HEK293 (cell line): ENCODE results near the gene EEF1A2.

Experiments used
- GFI1B ChIP-seq: fragments of 450-650 bp; formaldehyde crosslinking; IDR thresholded peaks from 2 replicates; pipeline ENCODE4 v1.5.1; 2016; ENCODE audit warnings: missing biosample characterization, missing genetic modification characterization
- HOXC10 ChIP-seq: sonication (generic); formaldehyde crosslinking; IDR thresholded peaks from 2 replicates; pipeline ENCODE4 v1.8.1; 2023; ENCODE audit warnings: mild to moderate bottlenecking, missing genetic modification reagents
- HOXD13 ChIP-seq: sonication (generic); formaldehyde crosslinking; IDR thresholded peaks from 2 replicates; pipeline ENCODE4 v1.8.0; 2022; ENCODE audit warnings: missing genetic modification reagents, borderline replicate concordance
- KLF16 ChIP-seq: fragments of 450-650 bp; formaldehyde crosslinking; IDR thresholded peaks from 2 replicates; pipeline ENCODE4 v1.5.1; 2017; ENCODE audit warnings: missing biosample characterization, missing genetic modification characterization
- KLF9 ChIP-seq: fragments of 450-650 bp; formaldehyde crosslinking; IDR thresholded peaks from 2 replicates; pipeline ENCODE4 v1.5.1; 2016; ENCODE audit warnings: missing biosample characterization, missing genetic modification characterization, low read depth
- MZF1 ChIP-seq: fragments of 450-650 bp; formaldehyde crosslinking; IDR thresholded peaks from 2 replicates; pipeline ENCODE4 v1.5.1; 2017; ENCODE audit warnings: missing biosample characterization, missing genetic modification characterization, borderline replicate concordance
- ZBTB8A ChIP-seq: fragments of 450-650 bp; formaldehyde crosslinking; IDR thresholded peaks from 2 replicates; pipeline ENCODE4 v1.5.1; 2016; ENCODE audit warnings: missing biosample characterization, missing genetic modification characterization
- ZNF155 ChIP-seq: fragments of 450-650 bp; formaldehyde crosslinking; IDR thresholded peaks from 2 replicates; pipeline ENCODE4 v1.5.1; 2016; ENCODE audit warnings: missing biosample characterization, missing genetic modification characterization
- ZNF202 ChIP-seq: fragments of 450-650 bp; formaldehyde crosslinking; IDR thresholded peaks from 2 replicates; pipeline ENCODE4 v1.5.1; 2016; ENCODE audit warnings: missing biosample characterization, missing genetic modification characterization, borderline replicate concordance
- ZNF214 ChIP-seq: fragments of 450-650 bp; formaldehyde crosslinking; IDR thresholded peaks from 2 replicates; pipeline ENCODE4 v1.5.1; 2017; ENCODE audit warnings: missing biosample characterization, mild to moderate bottlenecking, missing genetic modification characterization, borderline replicate concordance
- ZNF302 ChIP-seq: fragments of 450-650 bp; formaldehyde crosslinking; IDR thresholded peaks from 2 replicates; pipeline ENCODE4 v1.5.1; 2016; ENCODE audit warnings: missing biosample characterization, missing genetic modification characterization, low read depth
- ZNF366 ChIP-seq: fragments of 450-650 bp; formaldehyde crosslinking; conservative IDR thresholded peaks from 2 replicates; pipeline ENCODE4 v1.5.1; 2016; ENCODE audit warnings: missing biosample characterization, missing genetic modification characterization
- ZNF391 ChIP-seq: fragments of 450-650 bp; formaldehyde crosslinking; IDR thresholded peaks from 2 replicates; pipeline ENCODE4 v1.5.1; 2016; ENCODE audit warnings: low read depth, missing biosample characterization, missing genetic modification characterization, borderline replicate concordance
- ZNF510 ChIP-seq: fragments of 450-650 bp; formaldehyde crosslinking; IDR thresholded peaks from 2 replicates; pipeline ENCODE4 v1.5.1; 2018; ENCODE audit warnings: mild to moderate bottlenecking, missing genetic modification characterization, missing biosample characterization; ENCODE audit not compliant: insufficient replicate concordance
- ZNF544 ChIP-seq: fragments of 450-650 bp; formaldehyde crosslinking; IDR thresholded peaks from 2 replicates; pipeline ENCODE4 v1.5.0; 2017; ENCODE audit warnings: missing biosample characterization, missing genetic modification characterization
- ZNF585B ChIP-seq: fragments of 450-650 bp; formaldehyde crosslinking; IDR thresholded peaks from 2 replicates; pipeline ENCODE4 v1.5.1; 2016; ENCODE audit warnings: missing biosample characterization, missing genetic modification characterization
- ZNF600 ChIP-seq: fragments of 450-650 bp; formaldehyde crosslinking; IDR thresholded peaks from 2 replicates; pipeline ENCODE4 v1.5.1; 2016; ENCODE audit warnings: missing biosample characterization, missing genetic modification characterization
- ZNF610 ChIP-seq: fragments of 450-650 bp; formaldehyde crosslinking; IDR thresholded peaks from 2 replicates; pipeline ENCODE4 v1.5.1; 2016; ENCODE audit warnings: missing biosample characterization, missing genetic modification characterization, borderline replicate concordance
- TF ChIP-seq, protein P1 (sequence below): fragments of 450-650 bp; formaldehyde crosslinking; IDR thresholded peaks from 2 replicates; pipeline ENCODE4 v1.5.1; 2016; ENCODE audit warnings: missing biosample characterization, missing genetic modification characterization, low read depth
- TF ChIP-seq, protein P2 (sequence below): fragments of 450-650 bp; formaldehyde crosslinking; IDR thresholded peaks from 2 replicates; pipeline ENCODE4 v1.5.1; 2017; ENCODE audit warnings: missing biosample characterization, missing genetic modification characterization
- TF ChIP-seq, protein P3 (sequence below): fragments of 450-650 bp; formaldehyde crosslinking; IDR thresholded peaks from 2 replicates; pipeline ENCODE4 v1.5.1; 2016; ENCODE audit warnings: missing biosample characterization, missing genetic modification characterization
- TF ChIP-seq, protein P4 (sequence below): fragments of 450-650 bp; formaldehyde crosslinking; IDR thresholded peaks from 2 replicates; pipeline ENCODE4; 2016; ENCODE audit warnings: missing biosample characterization, missing genetic modification characterization
- TF ChIP-seq, protein P5 (sequence below): fragments of 450-650 bp; IDR thresholded peaks from 2 replicates; pipeline ENCODE4 v1.5.1; 2018; ENCODE audit warnings: missing biosample characterization, missing genetic modification characterization
- TF ChIP-seq, protein P6 (sequence below): fragments of 450-650 bp; formaldehyde crosslinking; conservative IDR thresholded peaks from 2 replicates; pipeline ENCODE4 v1.5.1; 2016; ENCODE audit warnings: low read depth, missing biosample characterization, missing genetic modification characterization
- TF ChIP-seq, protein P7 (sequence below): fragments of 450-650 bp; formaldehyde crosslinking; IDR thresholded peaks from 2 replicates; pipeline ENCODE4 v1.5.1; 2017; ENCODE audit warnings: missing biosample characterization, missing genetic modification characterization

The EEF1A2 gene

DNA sequence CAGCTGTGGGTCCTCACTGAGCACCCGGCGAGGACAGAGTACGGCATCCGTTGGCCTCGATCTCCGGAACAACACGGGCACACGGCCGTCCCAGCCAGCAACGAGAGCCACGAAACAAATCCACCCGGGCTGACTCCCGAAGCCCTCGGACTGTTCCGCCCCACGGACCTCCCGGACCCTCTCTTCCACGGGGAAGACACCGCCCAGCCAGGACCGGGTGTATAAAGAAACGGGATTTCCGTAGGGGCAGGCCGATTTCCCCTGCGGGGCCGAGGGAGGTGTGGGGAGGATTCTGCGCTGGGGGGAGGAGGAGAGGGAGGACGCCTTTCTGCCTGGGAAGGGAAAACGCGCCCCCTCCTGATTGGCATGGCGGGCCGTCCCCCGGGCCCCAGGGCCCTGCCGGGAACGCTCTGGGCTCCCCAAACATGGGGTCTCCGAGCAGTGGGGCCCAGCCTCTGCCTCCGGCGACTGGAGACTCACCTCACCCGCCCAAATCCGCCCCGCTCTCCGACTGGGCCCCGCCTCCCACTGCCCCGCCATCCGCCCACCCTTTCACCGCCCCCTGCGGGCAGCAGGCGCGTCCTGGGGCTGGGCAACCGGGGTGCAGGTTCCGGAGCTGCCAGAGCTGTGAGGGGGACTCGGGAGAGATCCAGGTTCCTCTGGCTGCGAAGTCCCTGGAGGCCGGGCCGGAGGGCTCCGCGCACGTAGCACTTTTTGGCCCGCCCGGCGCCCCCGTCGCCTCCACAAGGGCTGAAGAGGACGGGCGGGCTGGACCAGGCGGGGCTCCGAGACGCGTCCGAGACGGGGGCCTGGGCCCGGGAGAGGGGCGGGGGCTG lies 21.0 kb upstream of the EEF1A2 start (continued):
- TF ChIP-seq, protein P1, sequence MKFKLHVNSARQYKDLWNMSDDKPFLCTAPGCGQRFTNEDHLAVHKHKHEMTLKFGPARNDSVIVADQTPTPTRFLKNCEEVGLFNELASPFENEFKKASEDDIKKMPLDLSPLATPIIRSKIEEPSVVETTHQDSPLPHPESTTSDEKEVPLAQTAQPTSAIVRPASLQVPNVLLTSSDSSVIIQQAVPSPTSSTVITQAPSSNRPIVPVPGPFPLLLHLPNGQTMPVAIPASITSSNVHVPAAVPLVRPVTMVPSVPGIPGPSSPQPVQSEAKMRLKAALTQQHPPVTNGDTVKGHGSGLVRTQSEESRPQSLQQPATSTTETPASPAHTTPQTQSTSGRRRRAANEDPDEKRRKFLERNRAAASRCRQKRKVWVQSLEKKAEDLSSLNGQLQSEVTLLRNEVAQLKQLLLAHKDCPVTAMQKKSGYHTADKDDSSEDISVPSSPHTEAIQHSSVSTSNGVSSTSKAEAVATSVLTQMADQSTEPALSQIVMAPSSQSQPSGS (tag by site-specific recombination): no peak
- TF ChIP-seq ZNF366 (tag by site-specific recombination) (peak; percentile 28; the same call in 1 of the 2 replicates), KLF9 (tag by site-specific recombination) (peak; percentile 80), ZNF202 (tag by site-specific recombination) (no peak), ZNF214 (tag by site-specific recombination) (no peak), ZNF155 (no peak), GFI1B (tag by site-specific recombination) (no peak), ZNF391 (tag by site-specific recombination) (no peak), HOXC10 (CRISPR knock-in tag) (no peak), KLF16 (tag by site-specific recombination) (peak; percentile 97; the same call in 1 of the 2 replicates), ZNF510 (tag by site-specific recombination) (no peak), ZBTB8A (tag by site-specific recombination) (peak; percentile 100), ZNF600 (0 out of 2 replicates have a peak, but pooled peaks have one; percentile 5), ZNF544 (tag by site-specific recombination) (no peak), HOXD13 (CRISPR knock-in tag) (no peak), MZF1 (tag by site-specific recombination) (no peak), ZNF610 (tag by site-specific recombination) (no peak), ZNF302 (tag by site-specific recombination) (no peak), ZNF585B (no peak)
- TF ChIP-seq, protein P2, sequence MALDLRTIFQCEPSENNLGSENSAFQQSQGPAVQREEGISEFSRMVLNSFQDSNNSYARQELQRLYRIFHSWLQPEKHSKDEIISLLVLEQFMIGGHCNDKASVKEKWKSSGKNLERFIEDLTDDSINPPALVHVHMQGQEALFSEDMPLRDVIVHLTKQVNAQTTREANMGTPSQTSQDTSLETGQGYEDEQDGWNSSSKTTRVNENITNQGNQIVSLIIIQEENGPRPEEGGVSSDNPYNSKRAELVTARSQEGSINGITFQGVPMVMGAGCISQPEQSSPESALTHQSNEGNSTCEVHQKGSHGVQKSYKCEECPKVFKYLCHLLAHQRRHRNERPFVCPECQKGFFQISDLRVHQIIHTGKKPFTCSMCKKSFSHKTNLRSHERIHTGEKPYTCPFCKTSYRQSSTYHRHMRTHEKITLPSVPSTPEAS (tag by site-specific recombination): no peak
- TF ChIP-seq, protein P3, sequence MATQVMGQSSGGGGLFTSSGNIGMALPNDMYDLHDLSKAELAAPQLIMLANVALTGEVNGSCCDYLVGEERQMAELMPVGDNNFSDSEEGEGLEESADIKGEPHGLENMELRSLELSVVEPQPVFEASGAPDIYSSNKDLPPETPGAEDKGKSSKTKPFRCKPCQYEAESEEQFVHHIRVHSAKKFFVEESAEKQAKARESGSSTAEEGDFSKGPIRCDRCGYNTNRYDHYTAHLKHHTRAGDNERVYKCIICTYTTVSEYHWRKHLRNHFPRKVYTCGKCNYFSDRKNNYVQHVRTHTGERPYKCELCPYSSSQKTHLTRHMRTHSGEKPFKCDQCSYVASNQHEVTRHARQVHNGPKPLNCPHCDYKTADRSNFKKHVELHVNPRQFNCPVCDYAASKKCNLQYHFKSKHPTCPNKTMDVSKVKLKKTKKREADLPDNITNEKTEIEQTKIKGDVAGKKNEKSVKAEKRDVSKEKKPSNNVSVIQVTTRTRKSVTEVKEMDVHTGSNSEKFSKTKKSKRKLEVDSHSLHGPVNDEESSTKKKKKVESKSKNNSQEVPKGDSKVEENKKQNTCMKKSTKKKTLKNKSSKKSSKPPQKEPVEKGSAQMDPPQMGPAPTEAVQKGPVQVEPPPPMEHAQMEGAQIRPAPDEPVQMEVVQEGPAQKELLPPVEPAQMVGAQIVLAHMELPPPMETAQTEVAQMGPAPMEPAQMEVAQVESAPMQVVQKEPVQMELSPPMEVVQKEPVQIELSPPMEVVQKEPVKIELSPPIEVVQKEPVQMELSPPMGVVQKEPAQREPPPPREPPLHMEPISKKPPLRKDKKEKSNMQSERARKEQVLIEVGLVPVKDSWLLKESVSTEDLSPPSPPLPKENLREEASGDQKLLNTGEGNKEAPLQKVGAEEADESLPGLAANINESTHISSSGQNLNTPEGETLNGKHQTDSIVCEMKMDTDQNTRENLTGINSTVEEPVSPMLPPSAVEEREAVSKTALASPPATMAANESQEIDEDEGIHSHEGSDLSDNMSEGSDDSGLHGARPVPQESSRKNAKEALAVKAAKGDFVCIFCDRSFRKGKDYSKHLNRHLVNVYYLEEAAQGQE (tag by site-specific recombination): no peak
- TF ChIP-seq, protein P4, sequence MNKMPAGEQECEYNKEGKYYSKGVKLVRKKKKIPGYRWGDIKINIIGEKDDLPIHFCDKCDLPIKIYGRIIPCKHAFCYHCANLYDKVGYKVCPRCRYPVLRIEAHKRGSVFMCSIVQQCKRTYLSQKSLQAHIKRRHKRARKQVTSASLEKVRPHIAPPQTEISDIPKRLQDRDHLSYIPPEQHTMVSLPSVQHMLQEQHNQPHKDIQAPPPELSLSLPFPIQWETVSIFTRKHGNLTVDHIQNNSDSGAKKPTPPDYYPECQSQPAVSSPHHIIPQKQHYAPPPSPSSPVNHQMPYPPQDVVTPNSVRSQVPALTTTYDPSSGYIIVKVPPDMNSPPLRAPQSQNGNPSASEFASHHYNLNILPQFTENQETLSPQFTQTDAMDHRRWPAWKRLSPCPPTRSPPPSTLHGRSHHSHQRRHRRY: no peak
- TF ChIP-seq, protein P5, sequence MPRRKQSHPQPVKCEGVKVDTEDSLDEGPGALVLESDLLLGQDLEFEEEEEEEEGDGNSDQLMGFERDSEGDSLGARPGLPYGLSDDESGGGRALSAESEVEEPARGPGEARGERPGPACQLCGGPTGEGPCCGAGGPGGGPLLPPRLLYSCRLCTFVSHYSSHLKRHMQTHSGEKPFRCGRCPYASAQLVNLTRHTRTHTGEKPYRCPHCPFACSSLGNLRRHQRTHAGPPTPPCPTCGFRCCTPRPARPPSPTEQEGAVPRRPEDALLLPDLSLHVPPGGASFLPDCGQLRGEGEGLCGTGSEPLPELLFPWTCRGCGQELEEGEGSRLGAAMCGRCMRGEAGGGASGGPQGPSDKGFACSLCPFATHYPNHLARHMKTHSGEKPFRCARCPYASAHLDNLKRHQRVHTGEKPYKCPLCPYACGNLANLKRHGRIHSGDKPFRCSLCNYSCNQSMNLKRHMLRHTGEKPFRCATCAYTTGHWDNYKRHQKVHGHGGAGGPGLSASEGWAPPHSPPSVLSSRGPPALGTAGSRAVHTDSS (tag by site-specific recombination): no peak
- TF ChIP-seq, protein P6, sequence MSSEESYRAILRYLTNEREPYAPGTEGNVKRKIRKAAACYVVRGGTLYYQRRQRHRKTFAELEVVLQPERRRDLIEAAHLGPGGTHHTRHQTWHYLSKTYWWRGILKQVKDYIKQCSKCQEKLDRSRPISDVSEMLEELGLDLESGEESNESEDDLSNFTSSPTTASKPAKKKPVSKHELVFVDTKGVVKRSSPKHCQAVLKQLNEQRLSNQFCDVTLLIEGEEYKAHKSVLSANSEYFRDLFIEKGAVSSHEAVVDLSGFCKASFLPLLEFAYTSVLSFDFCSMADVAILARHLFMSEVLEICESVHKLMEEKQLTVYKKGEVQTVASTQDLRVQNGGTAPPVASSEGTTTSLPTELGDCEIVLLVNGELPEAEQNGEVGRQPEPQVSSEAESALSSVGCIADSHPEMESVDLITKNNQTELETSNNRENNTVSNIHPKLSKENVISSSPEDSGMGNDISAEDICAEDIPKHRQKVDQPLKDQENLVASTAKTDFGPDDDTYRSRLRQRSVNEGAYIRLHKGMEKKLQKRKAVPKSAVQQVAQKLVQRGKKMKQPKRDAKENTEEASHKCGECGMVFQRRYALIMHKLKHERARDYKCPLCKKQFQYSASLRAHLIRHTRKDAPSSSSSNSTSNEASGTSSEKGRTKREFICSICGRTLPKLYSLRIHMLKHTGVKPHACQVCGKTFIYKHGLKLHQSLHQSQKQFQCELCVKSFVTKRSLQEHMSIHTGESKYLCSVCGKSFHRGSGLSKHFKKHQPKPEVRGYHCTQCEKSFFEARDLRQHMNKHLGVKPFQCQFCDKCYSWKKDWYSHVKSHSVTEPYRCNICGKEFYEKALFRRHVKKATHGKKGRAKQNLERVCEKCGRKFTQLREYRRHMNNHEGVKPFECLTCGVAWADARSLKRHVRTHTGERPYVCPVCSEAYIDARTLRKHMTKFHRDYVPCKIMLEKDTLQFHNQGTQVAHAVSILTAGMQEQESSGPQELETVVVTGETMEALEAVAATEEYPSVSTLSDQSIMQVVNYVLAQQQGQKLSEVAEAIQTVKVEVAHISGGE (tag by site-specific recombination): no peak
- TF ChIP-seq, protein P7, sequence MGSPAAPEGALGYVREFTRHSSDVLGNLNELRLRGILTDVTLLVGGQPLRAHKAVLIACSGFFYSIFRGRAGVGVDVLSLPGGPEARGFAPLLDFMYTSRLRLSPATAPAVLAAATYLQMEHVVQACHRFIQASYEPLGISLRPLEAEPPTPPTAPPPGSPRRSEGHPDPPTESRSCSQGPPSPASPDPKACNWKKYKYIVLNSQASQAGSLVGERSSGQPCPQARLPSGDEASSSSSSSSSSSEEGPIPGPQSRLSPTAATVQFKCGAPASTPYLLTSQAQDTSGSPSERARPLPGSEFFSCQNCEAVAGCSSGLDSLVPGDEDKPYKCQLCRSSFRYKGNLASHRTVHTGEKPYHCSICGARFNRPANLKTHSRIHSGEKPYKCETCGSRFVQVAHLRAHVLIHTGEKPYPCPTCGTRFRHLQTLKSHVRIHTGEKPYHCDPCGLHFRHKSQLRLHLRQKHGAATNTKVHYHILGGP (tag by site-specific recombination): no peak
